ENCODE results near the gene TTLL7.

- no peak for TF ChIP-seq CTCF (IDR thresholded peaks at IDR 0.05)
- no peak for TF ChIP-seq EP300 (IDR thresholded peaks at IDR 0.05)
Measured at GRCh38 chr1:83999316-83999819, 436 bp upstream of the TTLL7 start.
